Activated CD4-positive, alpha-beta T cell treated with anti-CD3 and anti-CD28 coated beads for 1 hour (primary cell): Measurements from ENCODE around the gene SLC1A5.

Experiments
- DNase-seq: peaks from one replicate; pipeline ENCODE4 v3.0.0-alpha.2; 2020

Gene SLC1A5

GRCh38 chr19:46741447-46741846, 46.9 kb downstream of the SLC1A5 start:
- DNase-seq = no peak

GRCh38 chr19:46739290-46739771, 49.1 kb downstream of the SLC1A5 start:
- no peak for DNase-seq

GRCh38 chr19:46737761-46738171, 50.6 kb downstream of the SLC1A5 start:
- DNase-seq = no peak

GRCh38 chr19:46737298-46737654, 51.1 kb downstream of the SLC1A5 start:
- DNase-seq = no peak

- DNase-seq = no peak
Measured at GRCh38 chr19:46736531-46737297, 51.7 kb downstream of the SLC1A5 start.

- no peak for DNase-seq
Measured at GRCh38 chr19:46733690-46734292, 54.6 kb downstream of the SLC1A5 start.

GRCh38 chr19:46732966-46733689, 55.3 kb downstream of the SLC1A5 start:
- DNase-seq = no peak

GRCh38 chr19:46732172-46732938, 56.0 kb downstream of the SLC1A5 start:
- no peak for DNase-seq

- no peak for DNase-seq
Measured at GRCh38 chr19:46731584-46731983, 56.8 kb downstream of the SLC1A5 start.

- no peak for DNase-seq
Measured at GRCh38 chr19:46731007-46731501, 57.3 kb downstream of the SLC1A5 start.

- DNase-seq = no peak
Measured at GRCh38 chr19:46730595-46730994, 57.8 kb downstream of the SLC1A5 start.

- no peak for DNase-seq
Measured at GRCh38 chr19:46730187-46730586, 58.2 kb downstream of the SLC1A5 start.

GRCh38 chr19:46729696-46730095, 58.7 kb downstream of the SLC1A5 start:
- DNase-seq = no peak

- peak; percentile 80 for DNase-seq
Measured at GRCh38 chr19:46728693-46729339, 59.6 kb downstream of the SLC1A5 start.

GRCh38 chr19:46728208-46728607, 60.2 kb downstream of the SLC1A5 start:
- DNase-seq = no peak

GRCh38 chr19:46727757-46728156, 60.6 kb downstream of the SLC1A5 start:
- DNase-seq = no peak

- no peak for DNase-seq
Measured at GRCh38 chr19:46726971-46727501, 61.4 kb downstream of the SLC1A5 start.

GRCh38 chr19:46726551-46726950, 61.8 kb downstream of the SLC1A5 start:
- no peak for DNase-seq

GRCh38 chr19:46725859-46726393, 62.5 kb downstream of the SLC1A5 start:
- DNase-seq = no peak

GRCh38 chr19:46725036-46725820, 63.2 kb downstream of the SLC1A5 start:
- DNase-seq = no peak
